Regular cardiac myocyte (primary cell): ENCODE measurements around the gene TPSD1. TPM values are rescaled to one million over a fixed set of nuclear protein-coding genes. Genes with fewer than 3 reads are reported as not detected.

Experiments used
- total RNA-seq: library from RNA; depleted of rRNA; stranded (reverse); fragments of >200 nt; gene quantifications from 2 replicates; pipeline ENCODE4 v1.2.3, GENCODE V29; 2014

Gene TPSD1
- total RNA-seq, result not detected in 2 replicates

DNA sequence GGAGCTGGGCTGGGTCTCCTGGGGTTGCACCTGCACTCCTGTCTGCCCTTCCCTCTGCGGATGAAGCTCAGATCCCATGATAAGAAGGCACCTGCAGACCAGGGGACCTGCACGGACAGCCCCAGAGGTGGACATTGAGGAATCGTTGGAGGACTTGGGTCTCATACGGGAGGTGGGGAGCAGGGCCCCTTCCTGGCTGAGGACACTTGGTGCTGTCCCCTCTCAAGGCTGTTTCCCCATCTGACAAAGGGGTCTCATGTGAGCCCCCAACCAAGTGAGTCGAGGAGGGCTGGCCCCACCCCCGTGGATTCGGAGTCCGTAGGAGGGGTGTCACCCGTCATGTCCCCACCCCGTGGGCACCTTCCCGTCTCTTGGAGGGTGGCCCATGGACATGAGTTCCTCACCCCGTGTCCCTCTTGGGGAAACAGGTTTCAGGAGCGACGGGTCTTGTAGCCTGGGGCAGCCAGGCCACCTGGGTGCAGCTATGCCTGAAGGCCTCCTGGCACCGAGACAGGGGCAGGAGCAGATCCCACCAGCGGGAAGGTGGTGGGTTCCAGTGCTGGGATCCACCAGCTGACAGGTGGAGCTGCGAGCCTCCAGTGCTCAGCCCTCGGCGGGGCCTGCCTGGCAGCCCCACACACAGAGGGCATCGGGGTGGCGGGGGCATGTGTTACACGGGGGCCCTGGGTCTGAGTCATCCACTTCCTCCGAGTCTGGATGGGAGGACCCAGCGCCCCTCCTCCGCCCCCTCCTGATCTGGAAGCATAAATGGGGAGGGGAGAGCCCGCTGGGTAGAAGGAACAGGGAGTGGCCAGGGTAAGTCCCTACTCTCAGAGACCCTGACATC lies at the start of gene TPSD1:
Gene TPSD1, plus strand, starts transcription at position 794 of the 847 bp plus-strand sequence. CDS start 212 bp downstream, outside the sequence.

GRCh38 chr16:1225051-1225451 lies 30.8 kb upstream of the TPSD1 start, which contains the start of gene TPSG1:
Gene TPSG1, minus strand, starts transcription at chr16:1225268. Its CDS starts 16 bp downstream, at chr16:1225252.

GRCh38 chr16:1230084-1230470 lies 25.8 kb upstream of the TPSD1 start, which contains the start of gene TPSB2:
Gene TPSB2, minus strand, starts transcription at chr16:1230184. Its CDS starts 233 bp downstream, at chr16:1229951.

DNA sequence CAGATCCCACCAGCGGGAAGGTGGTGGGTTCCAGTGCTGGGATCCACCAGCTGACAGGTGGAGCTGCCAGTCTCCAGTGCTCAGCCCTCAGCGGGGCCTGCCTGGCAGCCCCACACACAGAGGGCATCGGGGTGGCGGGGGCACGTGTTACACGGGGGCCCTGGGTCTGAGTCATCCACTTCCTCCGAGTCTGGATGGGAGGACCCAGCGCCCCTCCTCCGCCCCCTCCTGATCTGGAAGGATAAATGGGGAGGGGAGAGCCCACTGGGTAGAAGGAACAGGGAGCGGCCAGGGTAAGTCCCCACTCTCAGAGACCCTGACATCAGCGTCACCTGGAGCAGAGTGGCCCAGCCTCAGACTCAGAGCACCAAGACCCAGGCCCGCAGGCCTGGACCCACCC lies 15.4 kb upstream of the TPSD1 start, which contains the start of gene TPSAB1:
Gene TPSAB1, plus strand, starts transcription at position 270 of the 400 bp plus-strand sequence. CDS start 234 bp downstream, outside the sequence.

Other genes with a start within 250 kb of the TPSD1 start
- not detected in 2 replicates for gene SSTR5, start 183.3 kb upstream of the TPSD1 start, total RNA-seq
- not detected in 2 replicates for gene C1QTNF8, start 159.8 kb upstream of the TPSD1 start, total RNA-seq
- 13.0 and 14.9 TPM in 2 replicates for gene CACNA1H, start 103.0 kb upstream of the TPSD1 start, total RNA-seq
- gene TPSG1, start 30.8 kb upstream of the TPSD1 start, total RNA-seq, result not detected in 2 replicates
- not detected in 2 replicates for gene TPSB2, start 25.9 kb upstream of the TPSD1 start, total RNA-seq
- not detected in 2 replicates for gene TPSAB1, start 15.4 kb upstream of the TPSD1 start, total RNA-seq
- 45.4 and 62.9 TPM in 2 replicates for gene UBE2I, start 53.6 kb downstream of the TPSD1 start, total RNA-seq
- gene BAIAP3, start 77.6 kb downstream of the TPSD1 start, total RNA-seq, result 0.38 and 0.56 TPM in 2 replicates
- 60.6 and 112 TPM in 2 replicates for gene TSR3, start 95.8 kb downstream of the TPSD1 start, total RNA-seq
- gene GNPTG, start 95.9 kb downstream of the TPSD1 start, total RNA-seq, result 23.6 and 69.1 TPM in 2 replicates
- gene UNKL, start 158.6 kb downstream of the TPSD1 start, total RNA-seq, result 7.6 and 9.8 TPM in 2 replicates
- gene UQCC4, start 164.7 kb downstream of the TPSD1 start, total RNA-seq, result 9.0 and 21.1 TPM in 2 replicates
- not detected in 2 replicates for gene PERCC1, start 175.0 kb downstream of the TPSD1 start, total RNA-seq
- 1.4 TPM in 1 of 2 replicates, not detected in the other for gene CCDC154, start 188.5 kb downstream of the TPSD1 start, total RNA-seq
- gene CLCN7, start 219.0 kb downstream of the TPSD1 start, total RNA-seq, result 50.6 and 80.9 TPM in 2 replicates
- gene PTX4, start 232.9 kb downstream of the TPSD1 start, total RNA-seq, result 0.19 TPM in 1 of 2 replicates, not detected in the other
- gene TELO2, start 237.3 kb downstream of the TPSD1 start, total RNA-seq, result 9.0 and 18.8 TPM in 2 replicates